Measurements from ENCODE around the gene GPR148. TPM values are rescaled to one million over a fixed set of nuclear protein-coding genes. Genes with fewer than 3 reads are reported as not detected.
"Not testable (repeated sequence)": the region's sequence is repeated elsewhere in the genome, so short reads cannot be mapped to it uniquely, and the experiment has no call there.

Gene GPR148, protein sequence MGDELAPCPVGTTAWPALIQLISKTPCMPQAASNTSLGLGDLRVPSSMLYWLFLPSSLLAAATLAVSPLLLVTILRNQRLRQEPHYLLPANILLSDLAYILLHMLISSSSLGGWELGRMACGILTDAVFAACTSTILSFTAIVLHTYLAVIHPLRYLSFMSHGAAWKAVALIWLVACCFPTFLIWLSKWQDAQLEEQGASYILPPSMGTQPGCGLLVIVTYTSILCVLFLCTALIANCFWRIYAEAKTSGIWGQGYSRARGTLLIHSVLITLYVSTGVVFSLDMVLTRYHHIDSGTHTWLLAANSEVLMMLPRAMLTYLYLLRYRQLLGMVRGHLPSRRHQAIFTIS
- total RNA-seq = not detected

- TF ChIP-seq, protein P1, sequence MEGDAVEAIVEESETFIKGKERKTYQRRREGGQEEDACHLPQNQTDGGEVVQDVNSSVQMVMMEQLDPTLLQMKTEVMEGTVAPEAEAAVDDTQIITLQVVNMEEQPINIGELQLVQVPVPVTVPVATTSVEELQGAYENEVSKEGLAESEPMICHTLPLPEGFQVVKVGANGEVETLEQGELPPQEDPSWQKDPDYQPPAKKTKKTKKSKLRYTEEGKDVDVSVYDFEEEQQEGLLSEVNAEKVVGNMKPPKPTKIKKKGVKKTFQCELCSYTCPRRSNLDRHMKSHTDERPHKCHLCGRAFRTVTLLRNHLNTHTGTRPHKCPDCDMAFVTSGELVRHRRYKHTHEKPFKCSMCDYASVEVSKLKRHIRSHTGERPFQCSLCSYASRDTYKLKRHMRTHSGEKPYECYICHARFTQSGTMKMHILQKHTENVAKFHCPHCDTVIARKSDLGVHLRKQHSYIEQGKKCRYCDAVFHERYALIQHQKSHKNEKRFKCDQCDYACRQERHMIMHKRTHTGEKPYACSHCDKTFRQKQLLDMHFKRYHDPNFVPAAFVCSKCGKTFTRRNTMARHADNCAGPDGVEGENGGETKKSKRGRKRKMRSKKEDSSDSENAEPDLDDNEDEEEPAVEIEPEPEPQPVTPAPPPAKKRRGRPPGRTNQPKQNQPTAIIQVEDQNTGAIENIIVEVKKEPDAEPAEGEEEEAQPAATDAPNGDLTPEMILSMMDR (IDR thresholded peaks at IDR 0.05) = no peak
- ATAC-seq (ENCODE audit: low FRiP score) (no peak), DNase-seq (ENCODE audit: low spot score) (no peak)
Measured at GRCh38 chr2:130728549-130729316, at the start of gene GPR148. TSS of gene GPR148 (plus strand) at chr2:130729070. CDS start at chr2:130729152, 82 bp downstream.

- DNase-seq (ENCODE audit: low spot score) = not testable (repeated sequence)
- ATAC-seq (ENCODE audit: low FRiP score) = peak; percentile 37
Measured at GRCh38 chr2:130692041-130692770, 36.7 kb upstream of the GPR148 start.

- not testable (repeated sequence) for DNase-seq (ENCODE audit: low spot score)
- ATAC-seq (ENCODE audit: low FRiP score) = peak; percentile 51
Measured at GRCh38 chr2:130693474-130693873, 35.4 kb upstream of the GPR148 start.

DNA sequence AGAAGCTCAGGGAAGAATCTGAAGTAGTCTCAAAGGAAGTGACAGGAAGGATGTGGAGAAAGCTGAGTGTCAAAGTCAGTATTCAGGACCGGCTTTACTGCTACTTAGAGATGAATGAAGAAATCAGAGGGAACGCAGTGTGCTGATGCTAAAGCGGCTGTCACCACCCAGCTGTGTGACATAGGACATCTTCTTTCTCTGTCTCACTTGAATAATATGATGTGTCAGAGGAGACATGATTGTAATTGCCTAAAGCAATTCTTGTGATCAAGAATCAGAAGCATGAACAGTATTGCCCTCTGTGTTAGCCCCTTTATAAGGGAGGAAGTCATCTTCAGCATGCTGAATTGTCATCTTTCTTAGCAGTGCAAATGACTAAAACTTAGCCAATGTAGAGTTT, 25.6 kb upstream of the GPR148 start:
- ATAC-seq (ENCODE audit: low FRiP score); DNase-seq (ENCODE audit: low spot score): not testable (repeated sequence)

GRCh38 chr2:130714795-130715194, 14.1 kb upstream of the GPR148 start:
- ATAC-seq (ENCODE audit: low FRiP score) = not testable (repeated sequence)

DNA sequence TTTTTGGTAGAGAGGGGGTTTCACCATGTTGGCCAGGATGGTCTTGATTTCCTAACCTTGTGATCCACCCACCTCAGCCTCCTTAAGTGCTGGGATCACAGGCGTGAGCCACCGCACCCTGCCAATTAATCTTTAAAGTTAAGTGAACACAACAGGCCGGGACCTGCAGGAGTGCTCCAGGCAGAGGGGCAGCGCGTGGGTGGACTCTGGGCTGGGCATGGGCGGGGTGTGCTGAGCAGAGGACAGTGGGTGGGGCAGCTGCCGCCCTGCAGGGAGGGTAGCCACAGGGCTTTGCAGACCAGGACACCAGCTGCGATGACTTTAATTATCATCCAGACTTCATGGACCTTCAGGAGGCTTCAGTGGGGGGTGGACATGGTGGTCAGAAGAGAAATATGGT, 8.8 kb upstream of the GPR148 start:
- no peak for ATAC-seq (ENCODE audit: low FRiP score)

More at GRCh38 chr2:130714795-130715194, 14.1 kb upstream of the GPR148 start:
- not testable (repeated sequence) for DNase-seq (ENCODE audit: low spot score)

DNA sequence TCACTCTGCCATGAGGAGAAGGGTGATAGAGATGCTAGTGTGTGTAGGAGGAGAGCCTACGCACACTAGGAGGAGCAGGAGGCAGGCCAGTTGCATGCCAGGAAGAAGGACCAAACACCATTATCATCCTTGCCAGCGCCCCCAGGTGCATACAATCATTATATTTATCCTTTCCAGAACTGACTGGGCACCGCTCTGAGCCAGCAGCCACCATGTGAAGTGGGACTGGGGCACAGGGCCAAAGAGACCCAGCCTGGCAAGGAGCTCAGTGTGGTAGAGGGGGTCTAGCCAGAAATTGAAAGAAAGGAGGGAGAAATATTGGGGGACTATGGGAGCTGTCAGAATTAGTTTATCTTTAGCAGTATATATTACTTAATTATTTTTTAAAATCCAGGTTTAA, 8.3 kb upstream of the GPR148 start:
- TF ChIP-seq, protein P1 (IDR thresholded peaks at IDR 0.05) = no peak
- ATAC-seq (ENCODE audit: low FRiP score) (no peak), DNase-seq (ENCODE audit: low spot score) (no peak)

More for the DNA sequence above, 8.8 kb upstream of the GPR148 start:
- TF ChIP-seq, protein P1 (IDR thresholded peaks at IDR 0.05) = no peak
- no peak for DNase-seq (ENCODE audit: low spot score)

- no peak for ATAC-seq (ENCODE audit: low FRiP score)
Measured at GRCh38 chr2:130724455-130724854, 4.4 kb upstream of the GPR148 start.

More at GRCh38 chr2:130724455-130724854, 4.4 kb upstream of the GPR148 start:
- DNase-seq (ENCODE audit: low spot score) = no peak
- TF ChIP-seq, protein P1 (IDR thresholded peaks at IDR 0.05) = no peak

All from omental fat pad (tissue), 4 donors.